IPS DF 4.7 (cell line): Measurements from ENCODE around the gene FAF1.
"Not testable (repeated sequence)": the region's sequence is repeated elsewhere in the genome, so short reads cannot be mapped to it uniquely, and the experiment has no call there.

ENCODE experiments used
- DNase-seq: peaks from one replicate; pipeline ENCODE4 v3.0.0-alpha.2; 2013; ENCODE audit warnings: low spot score; ENCODE audit errors: extremely low read depth

FAF1 gene

GRCh38 chr1:50779801-50780200 lies 180.3 kb downstream of the FAF1 start:
- no peak for DNase-seq

- no peak for DNase-seq
Measured at GRCh38 chr1:50775740-50776139, 184.3 kb downstream of the FAF1 start.

- peak; percentile 19 for DNase-seq
Measured at GRCh38 chr1:50774759-50775351, 185.2 kb downstream of the FAF1 start.

- no peak for DNase-seq
Measured at GRCh38 chr1:50766688-50767087, 193.4 kb downstream of the FAF1 start.

GRCh38 chr1:50756543-50756942 lies 203.5 kb downstream of the FAF1 start:
- DNase-seq: not testable (repeated sequence)

GRCh38 chr1:50754764-50755163 lies 205.3 kb downstream of the FAF1 start:
- not testable (repeated sequence) for DNase-seq

GRCh38 chr1:50750021-50750619 lies 209.9 kb downstream of the FAF1 start:
- no peak for DNase-seq

- DNase-seq: no peak
Measured at GRCh38 chr1:50747394-50747793, 212.7 kb downstream of the FAF1 start.

GRCh38 chr1:50742523-50742922 lies 217.5 kb downstream of the FAF1 start:
- DNase-seq: no peak

- DNase-seq: no peak
Measured at GRCh38 chr1:50739125-50739524, 220.9 kb downstream of the FAF1 start.

GRCh38 chr1:50735443-50735842 lies 224.6 kb downstream of the FAF1 start:
- no peak for DNase-seq

- DNase-seq: not testable (repeated sequence)
Measured at GRCh38 chr1:50727578-50727977, 232.5 kb downstream of the FAF1 start.

- DNase-seq: no peak
Measured at GRCh38 chr1:50724626-50725286, 235.3 kb downstream of the FAF1 start.

- DNase-seq: no peak
Measured at GRCh38 chr1:50720457-50721053, 239.5 kb downstream of the FAF1 start.

GRCh38 chr1:50719126-50719525 lies 240.9 kb downstream of the FAF1 start:
- no peak for DNase-seq

- no peak for DNase-seq
Measured at GRCh38 chr1:50717327-50717726, 242.7 kb downstream of the FAF1 start.

GRCh38 chr1:50716455-50716854 lies 243.6 kb downstream of the FAF1 start:
- DNase-seq: not testable (repeated sequence)

- DNase-seq: no peak
Measured at GRCh38 chr1:50710099-50710498, 250.0 kb downstream of the FAF1 start.

GRCh38 chr1:50707824-50708223 lies 252.2 kb downstream of the FAF1 start:
- no peak for DNase-seq

GRCh38 chr1:50705699-50706098 lies 254.4 kb downstream of the FAF1 start:
- no peak for DNase-seq

GRCh38 chr1:50705041-50705440 lies 255.0 kb downstream of the FAF1 start:
- DNase-seq: no peak

- peak; percentile 5 for DNase-seq
Measured at GRCh38 chr1:50704126-50704525, 255.9 kb downstream of the FAF1 start.
